WI38 (cell line): ENCODE measurements around the gene FRYL.

ENCODE experiments used
- H3K4me3 ChIP-seq: 2 replicates; pipeline ENCODE4 v1.5.1; 2011; ENCODE audit warnings: low read depth, mild to moderate bottlenecking, control low read depth, low read length
- CTCF ChIP-seq: IDR thresholded peaks from 2 replicates; pipeline ENCODE4 v1.5.1; 2012; ENCODE audit warnings: low read depth, mild to moderate bottlenecking, control low read depth, low read length

The FRYL gene

GRCh38 chr4:48543796-48544195 lies 236.3 kb downstream of the FRYL start:
- no peak overlapping the region for H3K4me3 ChIP-seq
- no peak for TF ChIP-seq CTCF

GRCh38 chr4:48542888-48543287 lies 237.2 kb downstream of the FRYL start:
- TF ChIP-seq CTCF: no peak
- H3K4me3 ChIP-seq: no peak overlapping the region

GRCh38 chr4:48539597-48539996 lies 240.5 kb downstream of the FRYL start:
- H3K4me3 ChIP-seq: no peak overlapping the region
- TF ChIP-seq CTCF: no peak

GRCh38 chr4:48538358-48538757 lies 241.7 kb downstream of the FRYL start:
- no peak overlapping the region for H3K4me3 ChIP-seq
- TF ChIP-seq CTCF: no peak

- no peak overlapping the region for H3K4me3 ChIP-seq
- no peak for TF ChIP-seq CTCF
Measured at GRCh38 chr4:48526406-48526805, 253.7 kb downstream of the FRYL start.

- no peak for TF ChIP-seq CTCF
- H3K4me3 ChIP-seq: no peak overlapping the region
Measured at GRCh38 chr4:48518143-48518542, 261.9 kb downstream of the FRYL start.

- no peak for TF ChIP-seq CTCF
- no peak overlapping the region for H3K4me3 ChIP-seq
Measured at GRCh38 chr4:48509543-48509942, 270.5 kb downstream of the FRYL start.

GRCh38 chr4:48506716-48507115 lies 273.4 kb downstream of the FRYL start:
- no peak for TF ChIP-seq CTCF
- H3K4me3 ChIP-seq: no peak overlapping the region
